Activated naive CD8-positive, alpha-beta T cell treated with anti-CD3 and anti-CD28 coated beads for 36 hours (primary cell): ENCODE data around the gene RUSF1. TPM values are rescaled to one million over a fixed set of nuclear protein-coding genes. Genes with fewer than 3 reads are reported as not detected.
"Not testable (repeated sequence)": the region's sequence is repeated elsewhere in the genome, so short reads cannot be mapped to it uniquely, and the experiment has no call there.

ENCODE experiments used
- DNase-seq: peaks from one replicate; pipeline ENCODE4 v3.0.0; 2021
- H3K27ac Mint-ChIP-seq: one replicate; pipeline ENCODE4 v1.8.0; 2022; ENCODE audit warnings: mild to moderate bottlenecking, moderate library complexity, mixed read lengths
- H3K27me3 Mint-ChIP-seq: one replicate; pipeline ENCODE4 v1.8.0; 2022; ENCODE audit warnings: mild to moderate bottlenecking, mixed read lengths
- H3K36me3 Mint-ChIP-seq: one replicate; pipeline ENCODE4 v1.8.0; 2021; ENCODE audit warnings: mild to moderate bottlenecking, mixed read lengths
- H3K4me1 Mint-ChIP-seq: one replicate; pipeline ENCODE4 v1.8.0; 2021; ENCODE audit warnings: mixed read lengths
- H3K4me3 Mint-ChIP-seq: one replicate; pipeline ENCODE4 v1.8.0; 2022; ENCODE audit warnings: mild to moderate bottlenecking, moderate library complexity, mixed read lengths
- H3K9me3 Mint-ChIP-seq: one replicate; pipeline ENCODE4 v1.8.0; 2022; ENCODE audit warnings: mixed read lengths
- total RNA-seq, 2 experiments: library from RNA; stranded (reverse); gene quantifications; one replicate each; pipeline ENCODE4 v1.2.3, GENCODE V29; 2021

RUSF1 gene
- total RNA-seq, 2 experiments from 2014 or later: 36.6 to 37.4 TPM

GRCh38 chr16:31484491-31485171 lies 23.6 kb downstream of the RUSF1 start:
- no peak for DNase-seq
- H3K27ac Mint-ChIP-seq: no peak overlapping the region
- H3K27me3 Mint-ChIP-seq: no peaks in the 10 kb centered on the region
- peaks cover 3% of the 10 kb centered on the region for H3K4me1 Mint-ChIP-seq
- no peaks in the 10 kb centered on the region for H3K9me3 Mint-ChIP-seq
- H3K36me3 Mint-ChIP-seq: no peaks in the 10 kb centered on the region
- H3K4me3 Mint-ChIP-seq: no peak overlapping the region

- H3K36me3 Mint-ChIP-seq, H3K4me1 Mint-ChIP-seq, DNase-seq, H3K9me3 Mint-ChIP-seq, H3K4me3 Mint-ChIP-seq, H3K27me3 Mint-ChIP-seq, H3K27ac Mint-ChIP-seq: not testable (repeated sequence)
These were observed 24.1 kb downstream of the RUSF1 start for GRCh38 chr16:31484048-31484447.

GRCh38 chr16:31483081-31483480 lies 25.1 kb downstream of the RUSF1 start, which contains the start of gene SLC5A2:
Gene SLC5A2 (plus strand): TSS chr16:31483123. CDS start chr16:31483137, 14 bp downstream.
- DNase-seq: no peak
- Mint-ChIP-seq H3K9me3 (no peaks in the 10 kb centered on the region), H3K4me3 (no peak within 1 kb of the TSS), H3K4me1 (peaks cover 4% of the 10 kb centered on the region), H3K27ac (no peak within 1 kb of the TSS), H3K36me3 (no peaks in the 10 kb centered on the region), H3K27me3 (no peaks in the 10 kb centered on the region)

GRCh38 chr16:31480851-31481536 lies 27.2 kb downstream of the RUSF1 start:
- DNase-seq: no peak
- H3K4me1 Mint-ChIP-seq: peaks cover 12% of the 10 kb centered on the region
- peaks cover 4% of the 10 kb centered on the region for H3K27me3 Mint-ChIP-seq
- H3K9me3 Mint-ChIP-seq: no peaks in the 10 kb centered on the region
- no peak overlapping the region for H3K27ac Mint-ChIP-seq
- no peak overlapping the region for H3K4me3 Mint-ChIP-seq
- H3K36me3 Mint-ChIP-seq: no peaks in the 10 kb centered on the region

- no peak for DNase-seq
- H3K9me3 Mint-ChIP-seq: no peaks in the 10 kb centered on the region
- no peak overlapping the region for H3K4me3 Mint-ChIP-seq
- peaks cover 13% of the 10 kb centered on the region for H3K4me1 Mint-ChIP-seq
- no peak overlapping the region for H3K27ac Mint-ChIP-seq
- H3K36me3 Mint-ChIP-seq: no peaks in the 10 kb centered on the region
- peaks cover 4% of the 10 kb centered on the region for H3K27me3 Mint-ChIP-seq
These were observed 28.4 kb downstream of the RUSF1 start for GRCh38 chr16:31479751-31480150.

GRCh38 chr16:31478956-31479355 lies 29.2 kb downstream of the RUSF1 start:
- Mint-ChIP-seq H3K27ac (no peak overlapping the region), H3K9me3 (no peaks in the 10 kb centered on the region), H3K4me3 (no peak overlapping the region), H3K27me3 (peaks cover 4% of the 10 kb centered on the region), H3K4me1 (peaks cover 13% of the 10 kb centered on the region), H3K36me3 (no peaks in the 10 kb centered on the region)
- DNase-seq: no peak

GRCh38 chr16:31477220-31478216 lies 30.7 kb downstream of the RUSF1 start:
- H3K9me3 Mint-ChIP-seq: no peaks in the 10 kb centered on the region
- peak; percentile 45 for DNase-seq
- H3K4me1 Mint-ChIP-seq: peaks cover 16% of the 10 kb centered on the region
- peak overlapping the region; percentile 61 for H3K4me3 Mint-ChIP-seq
- H3K36me3 Mint-ChIP-seq: no peaks in the 10 kb centered on the region
- no peak overlapping the region for H3K27ac Mint-ChIP-seq
- peaks cover 14% of the 10 kb centered on the region for H3K27me3 Mint-ChIP-seq

DNA sequence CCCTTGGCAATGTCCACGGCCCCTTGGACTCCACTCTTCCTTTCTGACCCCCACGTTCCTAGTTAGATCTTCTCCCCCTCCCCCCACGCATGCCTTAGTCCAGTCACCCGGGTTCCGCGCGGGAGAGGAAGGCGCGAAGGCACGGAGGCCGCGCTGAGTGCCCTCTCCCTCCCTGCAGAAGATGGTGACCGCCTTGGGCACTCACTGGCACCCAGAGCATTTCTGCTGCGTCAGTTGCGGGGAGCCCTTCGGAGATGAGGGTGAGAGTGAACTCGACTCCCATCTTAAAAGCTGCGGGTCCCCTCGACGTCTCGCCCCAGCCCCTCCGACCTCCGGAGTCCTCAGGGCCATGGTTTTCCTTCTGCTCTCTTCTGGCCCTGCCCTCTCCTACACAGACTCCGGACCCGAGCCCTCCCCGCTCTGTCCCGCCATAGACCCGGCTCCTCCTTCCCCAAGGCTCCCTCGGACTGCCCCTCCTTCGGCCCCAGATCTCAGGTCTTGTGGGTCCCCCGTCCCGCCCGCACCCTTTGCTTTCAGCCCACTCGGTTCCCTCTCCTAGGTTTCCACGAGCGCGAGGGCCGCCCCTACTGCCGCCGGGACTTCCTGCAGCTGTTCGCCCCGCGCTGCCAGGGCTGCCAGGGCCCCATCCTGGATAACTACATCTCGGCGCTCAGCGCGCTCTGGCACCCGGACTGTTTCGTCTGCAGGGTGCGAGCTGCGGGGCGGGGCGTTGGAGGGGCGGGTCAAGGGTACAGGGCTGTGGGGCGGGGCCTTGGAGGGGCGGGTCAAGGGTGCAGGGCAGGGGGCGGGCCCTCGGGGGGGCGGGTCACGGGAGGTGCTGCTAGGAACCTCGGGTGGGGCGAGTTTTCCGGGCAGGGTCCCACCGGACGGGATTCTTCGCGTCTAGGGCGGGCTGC lies 31.6 kb downstream of the RUSF1 start:
- H3K27me3 Mint-ChIP-seq: peaks cover 20% of the 10 kb centered on the region
- DNase-seq: peak; percentile 76
- H3K4me1 Mint-ChIP-seq: peaks cover 18% of the 10 kb centered on the region
- peak overlapping the region; percentile 75 for H3K4me3 Mint-ChIP-seq
- H3K9me3 Mint-ChIP-seq: no peaks in the 10 kb centered on the region
- no peaks in the 10 kb centered on the region for H3K36me3 Mint-ChIP-seq
- no peak overlapping the region for H3K27ac Mint-ChIP-seq

GRCh38 chr16:31475946-31476302 lies 32.3 kb downstream of the RUSF1 start:
- H3K9me3 Mint-ChIP-seq: no peaks in the 10 kb centered on the region
- no peak overlapping the region for H3K27ac Mint-ChIP-seq
- H3K4me3 Mint-ChIP-seq: peak overlapping the region; percentile 75
- peaks cover 18% of the 10 kb centered on the region for H3K4me1 Mint-ChIP-seq
- H3K36me3 Mint-ChIP-seq: no peaks in the 10 kb centered on the region
- peaks cover 26% of the 10 kb centered on the region for H3K27me3 Mint-ChIP-seq
- DNase-seq: no peak

DNA sequence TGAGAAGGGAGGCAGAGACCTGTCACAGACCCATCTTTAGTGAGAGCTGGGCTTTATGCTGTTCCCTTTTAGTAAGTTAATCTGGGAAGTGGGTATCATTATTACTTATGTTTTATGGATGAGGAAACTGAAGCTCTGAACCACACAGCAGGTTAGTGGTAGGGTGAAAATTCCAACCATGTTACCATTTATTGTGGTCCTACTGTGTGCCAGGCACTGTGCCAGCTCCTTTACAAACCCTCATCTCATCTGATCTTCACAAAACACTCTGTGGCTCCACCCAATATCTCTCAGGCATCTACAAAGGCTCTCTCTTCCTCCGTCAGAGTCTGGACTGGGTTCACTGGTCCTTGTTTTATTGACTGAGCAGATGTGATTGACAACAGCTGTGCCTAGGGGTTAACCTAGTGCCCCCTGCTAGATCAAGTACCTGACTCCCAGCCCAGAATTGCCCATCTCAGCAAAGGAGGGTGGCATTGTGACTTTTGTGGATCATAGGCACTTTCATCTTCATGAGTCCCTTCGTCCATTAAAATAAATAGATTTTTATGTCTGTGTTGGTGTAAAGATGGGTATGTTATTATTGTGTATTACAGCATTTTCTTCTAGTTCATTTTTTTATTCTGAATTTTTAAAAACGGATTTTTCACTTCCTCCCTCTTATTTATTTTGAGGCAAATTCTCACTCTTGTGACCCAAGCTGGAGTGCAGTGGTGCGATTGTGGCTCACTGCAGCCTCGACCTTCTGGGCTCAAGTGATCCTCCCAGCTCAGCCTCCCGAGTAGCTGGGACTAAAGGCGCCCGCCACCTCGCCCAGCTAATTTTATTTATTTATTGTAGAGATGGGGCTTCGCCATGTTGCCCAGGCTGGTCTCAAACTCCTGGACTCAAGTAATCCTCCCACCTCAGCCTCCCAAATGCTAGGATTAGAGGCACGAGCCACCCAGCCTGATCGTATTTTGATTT lies 33.1 kb downstream of the RUSF1 start:
- H3K27ac Mint-ChIP-seq: no peak overlapping the region
- DNase-seq: no peak
- H3K4me3 Mint-ChIP-seq: no peak overlapping the region
- no peaks in the 10 kb centered on the region for H3K36me3 Mint-ChIP-seq
- peaks cover 18% of the 10 kb centered on the region for H3K4me1 Mint-ChIP-seq
- peaks cover 28% of the 10 kb centered on the region for H3K27me3 Mint-ChIP-seq
- no peaks in the 10 kb centered on the region for H3K9me3 Mint-ChIP-seq

GRCh38 chr16:31474173-31474714 lies 33.9 kb downstream of the RUSF1 start:
- Mint-ChIP-seq H3K4me1 (peaks cover 18% of the 10 kb centered on the region), H3K27ac (no peak overlapping the region), H3K9me3 (no peaks in the 10 kb centered on the region), H3K36me3 (no peaks in the 10 kb centered on the region), H3K27me3 (peaks cover 28% of the 10 kb centered on the region), H3K4me3 (no peak overlapping the region)
- DNase-seq: no peak

GRCh38 chr16:31473264-31473984 lies 34.8 kb downstream of the RUSF1 start:
- Mint-ChIP-seq H3K4me3 (no peak overlapping the region), H3K36me3 (no peaks in the 10 kb centered on the region), H3K27ac (no peak overlapping the region)

More at GRCh38 chr16:31473264-31473984, 34.8 kb downstream of the RUSF1 start:
- Mint-ChIP-seq H3K9me3 (no peaks in the 10 kb centered on the region), H3K4me1 (peaks cover 18% of the 10 kb centered on the region), H3K27me3 (peaks cover 28% of the 10 kb centered on the region)
- DNase-seq: no peak
